HepG2 (cell line): ENCODE results near the gene SMYD2. TPM values are rescaled to one million over a fixed set of nuclear protein-coding genes. Genes with fewer than 3 reads are reported as not detected.

ENCODE experiments used
- ATAC-seq: fragments of 200-7000 bp; cut with Tn5 transposase; 3 replicates; pipeline ENCODE4 v1.9.1; 2020; ENCODE audit warnings: mild to moderate bottlenecking, moderate library complexity
- BruUV-seq: library from RNA; stranded (reverse); fragments of 400-500 nt; replicated peaks from 2 replicates; lab custom pipeline; 2021; lab: Mats Ljungman, UMichigan
- CTCF ChIA-PET: fragments of 300-600 bp; formaldehyde crosslinking; extraction: SDS; loops from one replicate; lab custom pipeline; 2021; ENCODE audit warnings: low total read pairs, inconsistent platforms, low intra/inter-chr PET ratio; lab: Yijun Ruan, JAX
- POLR2A ChIA-PET: fragments of 350-600 bp; sonication (Branson Sonifier 250); formaldehyde crosslinking; loops from one replicate; lab custom pipeline; 2020; ENCODE audit warnings: antibody characterized with exemption, inconsistent platforms; lab: Yijun Ruan, JAX
- DNase-seq: peaks from one replicate; pipeline ENCODE4 v3.0.0-alpha.2; 2015; ENCODE audit warnings: low spot score
- FAIRE-seq: peaks from 3 replicates; lab custom pipeline; 2011; peaks lifted over from hg19 to GRCh38; lab: Jason Lieb, UNC
- H2AFZ ChIP-seq: one replicate; pipeline ENCODE4 v1.6.1; 2011; ENCODE audit warnings: low read length, inconsistent platforms
- H3K27ac ChIP-seq: fragments of 300-600 bp; 3 replicates; pipeline ENCODE4 v1.8.0; 2011; ENCODE audit warnings: mixed run types, mild to moderate bottlenecking, mixed read lengths, low read length, inconsistent platforms; ENCODE audit not compliant: insufficient read depth; ENCODE audit errors: extremely low read length
- H3K27me3 ChIP-seq, 2 experiments: fragments of 200-600 bp in 1 of 2; 2 replicates in 1 of 2; 3 replicates in 1 of 2; pipeline versions ENCODE4 v1.6.0 to v1.8.0; 2011; ENCODE audit warnings: low read length in 2 of 2, mild to moderate bottlenecking in 2 of 2, moderate library complexity in 2 of 2, inconsistent platforms in 1 of 2; ENCODE audit not compliant: insufficient read depth in 2 of 2, control insufficient read depth in 1 of 2
- H3K36me3 ChIP-seq, 2 experiments: fragments of 200-600 bp in 1 of 2; replicated peaks in 1 of 2; 2 replicates in 1 of 2; 3 replicates in 1 of 2; pipeline versions ENCODE4 v1.5.1 to v1.8.0; 2011; ENCODE audit warnings: low read length in 2 of 2, inconsistent platforms in 1 of 2; ENCODE audit not compliant: insufficient read depth in 2 of 2, control insufficient read depth in 1 of 2
- H3K4me1 ChIP-seq: 2 replicates; pipeline ENCODE4 v1.5.1; 2012; ENCODE audit warnings: low read length, inconsistent platforms; ENCODE audit not compliant: insufficient read depth
- H3K4me2 ChIP-seq: 2 replicates; pipeline ENCODE4 v1.6.0; 2011; ENCODE audit warnings: low read depth, low read length, inconsistent platforms
- H3K4me3 ChIP-seq, 3 experiments: fragments of 200-600 bp in 1 of 3; sonication (generic), shearing (Covaris generic) in 1 of 3; replicated peaks in 1 of 3; 2 replicates each; pipeline ENCODE4 v1.5.1; 2011 to 2016; ENCODE audit warnings: low read length in 3 of 3, inconsistent platforms in 2 of 3, low read depth in 2 of 3, mild to moderate bottlenecking in 2 of 3, control low read depth in 1 of 3, mixed read lengths in 1 of 3; ENCODE audit not compliant: insufficient read depth in 1 of 3
- H3K79me2 ChIP-seq: one replicate; pipeline ENCODE4 v1.6.1; 2011; ENCODE audit warnings: low read length, inconsistent platforms; ENCODE audit not compliant: insufficient read depth
- H3K9ac ChIP-seq: 2 replicates; pipeline ENCODE4 v1.6.0; 2011; ENCODE audit warnings: mild to moderate bottlenecking, low read depth, low read length, inconsistent platforms; ENCODE audit not compliant: insufficient read depth
- H3K9me3 ChIP-seq: 2 replicates; pipeline ENCODE4 v1.5.1; 2012; ENCODE audit warnings: mild to moderate bottlenecking, low read length
- H4K20me1 ChIP-seq: 2 replicates; pipeline ENCODE4 v1.6.0; 2011; ENCODE audit warnings: inconsistent platforms, mild to moderate bottlenecking, low read length, moderate library complexity; ENCODE audit not compliant: insufficient read depth
- CBX1 ChIP-seq: IDR thresholded peaks from one replicate; pipeline ENCODE4 v1.6.1; 2016; ENCODE audit warnings: antibody characterized with exemption, low read depth
- IKZF4 ChIP-seq: sonication (generic); formaldehyde crosslinking; IDR thresholded peaks from 2 replicates; pipeline ENCODE4 v1.5.1; 2020; ENCODE audit warnings: borderline replicate concordance, mild to moderate bottlenecking, low read depth, missing genetic modification reagents; ENCODE audit errors: not compliant biosample characterization
- WGBS: methylation state at CpG from one replicate; pipeline ENCODE4 v1.1.6; 2017; ENCODE audit warnings: low lambda C conversion rate; 5-methylcytosine and 5-hydroxymethylcytosine counted together
- in situ Hi-C: cut with HindIII; loops from 2 replicates; pipeline ENCODE4 v1.10.0; 2017; ENCODE audit warnings: low pct_unique_long_range_greater_than_20kb; ENCODE audit not compliant: extremely low pct_ligation_motif_present
- intact Hi-C: fragments of 100-400 bp; cut with micrococcal nuclease; formaldehyde crosslinking; loops from one replicate; pipeline ENCODE4 v1.10.0; 2022; ENCODE audit not compliant: unreplicated experiment
- polyA plus RNA-seq, 8 experiments: library from polyadenylated mRNA; depleted of rRNA in 3 of 8; stranded (reverse) in 7 of 8; unstranded in 1 of 8; fragments of >200 nt; fragmentation: Illumina TruSeq in 4 of 8; extraction: Trizol in 4 of 8; gene quantifications; 2 replicates each; pipeline versions ENCODE4 v1.2.1 to v1.2.3, GENCODE V29; 2011 to 2016; ENCODE audit warnings: low read depth in 4 of 8, missing spikeins in 1 of 8, mixed read lengths in 1 of 8; ENCODE audit not compliant: insufficient read depth in 1 of 8
- total RNA-seq, 5 experiments: library from RNA; depleted of rRNA; stranded (reverse); fragments of >200 nt; fragmentation: Illumina TruSeq; extraction: Trizol; gene quantifications; 2 replicates each; pipeline ENCODE4 v1.2.3, GENCODE V29; 2016; ENCODE audit warnings: low read depth in 1 of 5
- TF ChIP-seq, protein P1 (sequence below): sonication (generic); formaldehyde crosslinking; IDR thresholded peaks from 2 replicates; pipeline ENCODE4 v1.5.1; 2020; ENCODE audit warnings: mild to moderate bottlenecking, missing genetic modification reagents, borderline replicate concordance

Gene SMYD2
- total and polyA plus RNA-seq, 2 of the 13 experiments (the other 11 are each of a cell fraction or from before 2014, with no cell fraction given), result 72.7 to 139 TPM

- H2AFZ ChIP-seq, result no peak overlapping the region
- no peak overlapping the region for H3K4me3 ChIP-seq
- 8% methylated on average over 2 of the region's 2 CpGs for WGBS
- in situ Hi-C loops, result no loop called here
- POLR2A ChIA-PET, result no interaction called here
- TF ChIP-seq CBX1 (no peak), IKZF4 (CRISPR knock-in tag) (no peak)
- TF ChIP-seq, protein P1, sequence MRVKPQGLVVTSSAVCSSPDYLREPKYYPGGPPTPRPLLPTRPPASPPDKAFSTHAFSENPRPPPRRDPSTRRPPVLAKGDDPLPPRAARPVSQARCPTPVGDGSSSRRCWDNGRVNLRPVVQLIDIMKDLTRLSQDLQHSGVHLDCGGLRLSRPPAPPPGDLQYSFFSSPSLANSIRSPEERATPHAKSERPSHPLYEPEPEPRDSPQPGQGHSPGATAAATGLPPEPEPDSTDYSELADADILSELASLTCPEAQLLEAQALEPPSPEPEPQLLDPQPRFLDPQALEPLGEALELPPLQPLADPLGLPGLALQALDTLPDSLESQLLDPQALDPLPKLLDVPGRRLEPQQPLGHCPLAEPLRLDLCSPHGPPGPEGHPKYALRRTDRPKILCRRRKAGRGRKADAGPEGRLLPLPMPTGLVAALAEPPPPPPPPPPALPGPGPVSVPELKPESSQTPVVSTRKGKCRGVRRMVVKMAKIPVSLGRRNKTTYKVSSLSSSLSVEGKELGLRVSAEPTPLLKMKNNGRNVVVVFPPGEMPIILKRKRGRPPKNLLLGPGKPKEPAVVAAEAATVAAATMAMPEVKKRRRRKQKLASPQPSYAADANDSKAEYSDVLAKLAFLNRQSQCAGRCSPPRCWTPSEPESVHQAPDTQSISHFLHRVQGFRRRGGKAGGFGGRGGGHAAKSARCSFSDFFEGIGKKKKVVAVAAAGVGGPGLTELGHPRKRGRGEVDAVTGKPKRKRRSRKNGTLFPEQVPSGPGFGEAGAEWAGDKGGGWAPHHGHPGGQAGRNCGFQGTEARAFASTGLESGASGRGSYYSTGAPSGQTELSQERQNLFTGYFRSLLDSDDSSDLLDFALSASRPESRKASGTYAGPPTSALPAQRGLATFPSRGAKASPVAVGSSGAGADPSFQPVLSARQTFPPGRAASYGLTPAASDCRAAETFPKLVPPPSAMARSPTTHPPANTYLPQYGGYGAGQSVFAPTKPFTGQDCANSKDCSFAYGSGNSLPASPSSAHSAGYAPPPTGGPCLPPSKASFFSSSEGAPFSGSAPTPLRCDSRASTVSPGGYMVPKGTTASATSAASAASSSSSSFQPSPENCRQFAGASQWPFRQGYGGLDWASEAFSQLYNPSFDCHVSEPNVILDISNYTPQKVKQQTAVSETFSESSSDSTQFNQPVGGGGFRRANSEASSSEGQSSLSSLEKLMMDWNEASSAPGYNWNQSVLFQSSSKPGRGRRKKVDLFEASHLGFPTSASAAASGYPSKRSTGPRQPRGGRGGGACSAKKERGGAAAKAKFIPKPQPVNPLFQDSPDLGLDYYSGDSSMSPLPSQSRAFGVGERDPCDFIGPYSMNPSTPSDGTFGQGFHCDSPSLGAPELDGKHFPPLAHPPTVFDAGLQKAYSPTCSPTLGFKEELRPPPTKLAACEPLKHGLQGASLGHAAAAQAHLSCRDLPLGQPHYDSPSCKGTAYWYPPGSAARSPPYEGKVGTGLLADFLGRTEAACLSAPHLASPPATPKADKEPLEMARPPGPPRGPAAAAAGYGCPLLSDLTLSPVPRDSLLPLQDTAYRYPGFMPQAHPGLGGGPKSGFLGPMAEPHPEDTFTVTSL (CRISPR knock-in tag), result no peak
- TF ChIP-seq, all 625 proteins: peak for 0
- no peaks in the 10 kb centered on the region for H3K9me3 ChIP-seq
- no peaks in the 10 kb centered on the region for H4K20me1 ChIP-seq
- no peak overlapping the region for H3K4me2 ChIP-seq
- H3K79me2 ChIP-seq, result no peaks in the 10 kb centered on the region
- H3K27me3 ChIP-seq, result peaks cover 1 to 31% of the 10 kb centered on the region in 2 experiments; a peak in 3 of 5 replicates
- intact Hi-C loops, result no loop called here
- CTCF ChIA-PET, result no interaction called here
- H3K9ac ChIP-seq, result no peak overlapping the region
- DNase-seq (no peak), FAIRE-seq (no peak), ATAC-seq (no peak)
- BruUV-seq, result no TSS peak
- no peaks in the 10 kb centered on the region for H3K36me3 ChIP-seq
- H3K27ac ChIP-seq, result no peak overlapping the region
- no peaks in the 10 kb centered on the region for H3K4me1 ChIP-seq
These were observed 36.1 kb upstream of the SMYD2 start for GRCh38 chr1:214244841-214245240.
